GM12875 (cell line): ENCODE measurements around the gene RASSF6.
"Not testable (repeated sequence)": the region's sequence is repeated elsewhere in the genome, so short reads cannot be mapped to it uniquely, and the experiment has no call there.

Source experiments
- H3K4me3 ChIP-seq: one replicate; pipeline ENCODE4 v1.5.1; 2011; ENCODE audit warnings: low read depth, low read length, control low read depth
- CTCF ChIP-seq: IDR thresholded peaks from 2 replicates; pipeline ENCODE4 v1.5.1; 2011; ENCODE audit warnings: low read depth, mild to moderate bottlenecking, control low read depth, inconsistent platforms, low read length, moderate library complexity, borderline replicate concordance; ENCODE audit not compliant: insufficient read depth

Gene RASSF6

GRCh38 chr4:73620115-73620792 lies at the start of gene RASSF6:
Gene RASSF6 (minus strand): TSS chr4:73620436. CDS start chr4:73611795, 8,641 bp downstream.
- no peak for TF ChIP-seq CTCF
- no peak within 1 kb of the TSS for H3K4me3 ChIP-seq

GRCh38 chr4:73669410-73670183 lies 49.4 kb upstream of the RASSF6 start:
- no peak for TF ChIP-seq CTCF
- no peak overlapping the region for H3K4me3 ChIP-seq

GRCh38 chr4:73668782-73669201 lies 48.6 kb upstream of the RASSF6 start:
- TF ChIP-seq CTCF = no peak

GRCh38 chr4:73665924-73666323 lies 45.7 kb upstream of the RASSF6 start:
- not testable (repeated sequence) for H3K4me3 ChIP-seq

More at GRCh38 chr4:73668782-73669201, 48.6 kb upstream of the RASSF6 start:
- H3K4me3 ChIP-seq = no peak overlapping the region

- H3K4me3 ChIP-seq = no peak overlapping the region
- TF ChIP-seq CTCF = no peak
Observed at GRCh38 chr4:73664470-73664869, 44.2 kb upstream of the RASSF6 start.

GRCh38 chr4:73663576-73663975 lies 43.3 kb upstream of the RASSF6 start:
- TF ChIP-seq CTCF = no peak
- no peak overlapping the region for H3K4me3 ChIP-seq

- peak; percentile 15; the same call in 1 of the 2 replicates for TF ChIP-seq CTCF
- no peak overlapping the region for H3K4me3 ChIP-seq
Observed at GRCh38 chr4:73662709-73663546, 42.7 kb upstream of the RASSF6 start.
